ENCODE data around the gene IDUA.

Gene IDUA

GRCh38 chr4:1018147-1019020, 31.5 kb downstream of the IDUA start:
- DNase-seq: no peak

- DNase-seq: no peak
These were observed 32.5 kb downstream of the IDUA start for GRCh38 chr4:1019320-1019719.

GRCh38 chr4:1019729-1020470, 33.1 kb downstream of the IDUA start:
- no peak for DNase-seq

- DNase-seq: peak in 1 of 2 experiments; percentile 68
These were observed 34.7 kb downstream of the IDUA start for GRCh38 chr4:1021386-1022050.

- no peak for DNase-seq
These were observed 35.4 kb downstream of the IDUA start for GRCh38 chr4:1022051-1022738.

- DNase-seq: peak in 1 of 2 experiments; percentile 49
These were observed 35.9 kb downstream of the IDUA start for GRCh38 chr4:1022739-1023066.

GRCh38 chr4:1023075-1023640, 36.3 kb downstream of the IDUA start:
- DNase-seq: no peak

GRCh38 chr4:1023895-1024740, 37.3 kb downstream of the IDUA start:
- DNase-seq: no peak

- no peak for DNase-seq
These were observed 38.2 kb downstream of the IDUA start for GRCh38 chr4:1024882-1025545.

- peak in 1 of 2 experiments; percentile 47 for DNase-seq
These were observed 39.3 kb downstream of the IDUA start for GRCh38 chr4:1026115-1026514.

GRCh38 chr4:1027219-1027914, 40.5 kb downstream of the IDUA start:
- no peak for DNase-seq

GRCh38 chr4:1027915-1028238, 41.0 kb downstream of the IDUA start:
- DNase-seq: no peak

- no peak for DNase-seq
These were observed 41.9 kb downstream of the IDUA start for GRCh38 chr4:1028574-1029220.

- DNase-seq: no peak
These were observed 42.7 kb downstream of the IDUA start for GRCh38 chr4:1029529-1029928.

GRCh38 chr4:1030031-1030430, 43.2 kb downstream of the IDUA start:
- DNase-seq: peak; percentile 43 to 80

- peak in 1 of 2 experiments; percentile 69 for DNase-seq
These were observed 43.7 kb downstream of the IDUA start for GRCh38 chr4:1030559-1030958.

- no peak for DNase-seq
These were observed 44.5 kb downstream of the IDUA start for GRCh38 chr4:1031346-1031745.

GRCh38 chr4:1031956-1032795, 45.3 kb downstream of the IDUA start:
- peak in 1 of 2 experiments; percentile 64 for DNase-seq

- no peak for DNase-seq
These were observed 46.0 kb downstream of the IDUA start for GRCh38 chr4:1032861-1033260.

All from NCI-H526 (cell line).